Measurements from ENCODE around the gene RND3. TPM values are rescaled to one million over a fixed set of nuclear protein-coding genes. Genes with fewer than 3 reads are reported as not detected.

The RND3 gene
- total and polyA plus RNA-seq, 7 donors = 8.8 to 55.3 (median 11.7) TPM

DNA sequence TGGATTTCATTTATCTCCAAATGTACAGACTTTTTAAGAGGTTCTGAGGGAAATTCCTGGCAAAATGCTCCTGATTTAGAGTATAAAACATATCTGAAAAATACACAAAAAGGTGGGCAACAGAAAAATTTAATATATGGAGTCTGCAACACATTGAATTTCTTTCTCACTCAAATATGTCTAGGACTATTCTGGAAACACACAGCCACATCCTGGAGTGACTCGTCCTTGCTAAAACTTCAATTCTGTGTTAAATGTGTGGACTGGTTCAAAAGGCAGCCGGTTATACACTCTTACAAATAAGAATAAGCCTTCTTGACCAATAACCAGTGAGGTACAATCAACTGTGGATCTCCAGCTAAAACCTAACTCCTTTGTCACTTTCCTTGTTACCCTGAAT, 44.1 kb upstream of the RND3 start:
- TF ChIP-seq, protein P1, sequence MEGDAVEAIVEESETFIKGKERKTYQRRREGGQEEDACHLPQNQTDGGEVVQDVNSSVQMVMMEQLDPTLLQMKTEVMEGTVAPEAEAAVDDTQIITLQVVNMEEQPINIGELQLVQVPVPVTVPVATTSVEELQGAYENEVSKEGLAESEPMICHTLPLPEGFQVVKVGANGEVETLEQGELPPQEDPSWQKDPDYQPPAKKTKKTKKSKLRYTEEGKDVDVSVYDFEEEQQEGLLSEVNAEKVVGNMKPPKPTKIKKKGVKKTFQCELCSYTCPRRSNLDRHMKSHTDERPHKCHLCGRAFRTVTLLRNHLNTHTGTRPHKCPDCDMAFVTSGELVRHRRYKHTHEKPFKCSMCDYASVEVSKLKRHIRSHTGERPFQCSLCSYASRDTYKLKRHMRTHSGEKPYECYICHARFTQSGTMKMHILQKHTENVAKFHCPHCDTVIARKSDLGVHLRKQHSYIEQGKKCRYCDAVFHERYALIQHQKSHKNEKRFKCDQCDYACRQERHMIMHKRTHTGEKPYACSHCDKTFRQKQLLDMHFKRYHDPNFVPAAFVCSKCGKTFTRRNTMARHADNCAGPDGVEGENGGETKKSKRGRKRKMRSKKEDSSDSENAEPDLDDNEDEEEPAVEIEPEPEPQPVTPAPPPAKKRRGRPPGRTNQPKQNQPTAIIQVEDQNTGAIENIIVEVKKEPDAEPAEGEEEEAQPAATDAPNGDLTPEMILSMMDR (IDR thresholded peaks at IDR 0.05) = no peak
- H3K27ac ChIP-seq = no peak overlapping the region
- no peak overlapping the region for H3K4me3 ChIP-seq
- no peak for DNase-seq
- no peaks in the 10 kb centered on the region for H3K27me3 ChIP-seq (ENCODE audit: insufficient read depth in 3 of 3, low read length in 2 of 3)
- H3K36me3 ChIP-seq (ENCODE audit: insufficient read depth in 1 of 2, low read depth in 1 of 2) = no peaks in the 10 kb centered on the region
- no peak for ATAC-seq
- H3K9me3 ChIP-seq = no peaks in the 10 kb centered on the region
- no peaks in the 10 kb centered on the region for H3K4me1 ChIP-seq
- WGBS, 3 donors = 82 to 88% (median 83%) methylated on average over 2 of the region's 2 CpGs
- intact Hi-C loops (cut with DNase I) = no loop called here

DNA sequence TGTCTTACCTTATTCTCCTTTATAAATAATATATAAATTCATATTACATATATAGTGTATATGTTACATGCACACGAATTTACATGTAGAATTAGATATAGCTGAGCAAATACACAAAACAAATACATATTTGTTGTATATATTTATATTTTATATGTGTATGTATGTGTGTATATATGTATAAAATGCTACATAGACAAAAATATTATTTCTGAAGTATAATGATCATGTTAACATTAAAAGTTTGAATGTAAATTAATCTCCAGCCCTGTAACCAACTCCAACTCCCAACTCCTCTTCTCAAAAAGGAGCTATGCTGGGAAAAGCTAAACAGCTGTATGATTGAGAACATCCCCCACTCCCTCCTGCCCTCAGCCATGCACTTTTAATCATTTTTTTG, 42.7 kb upstream of the RND3 start:
- no peaks in the 10 kb centered on the region for H3K27me3 ChIP-seq (ENCODE audit: insufficient read depth in 3 of 3, low read length in 2 of 3)
- no peaks in the 10 kb centered on the region for H3K9me3 ChIP-seq
- DNase-seq (no peak), ATAC-seq (no peak)
- no peaks in the 10 kb centered on the region for H3K4me1 ChIP-seq
- WGBS, 3 donors = 74 to 79% (median 77%) methylated on average over 1 of the region's 1 CpG
- no peak overlapping the region for H3K27ac ChIP-seq
- no peaks in the 10 kb centered on the region for H3K36me3 ChIP-seq (ENCODE audit: insufficient read depth in 1 of 2, low read depth in 1 of 2)
- intact Hi-C loops (cut with DNase I) = no loop called here
- H3K4me3 ChIP-seq = no peak overlapping the region
- TF ChIP-seq, protein P1 (IDR thresholded peaks at IDR 0.05) = no peak

DNA sequence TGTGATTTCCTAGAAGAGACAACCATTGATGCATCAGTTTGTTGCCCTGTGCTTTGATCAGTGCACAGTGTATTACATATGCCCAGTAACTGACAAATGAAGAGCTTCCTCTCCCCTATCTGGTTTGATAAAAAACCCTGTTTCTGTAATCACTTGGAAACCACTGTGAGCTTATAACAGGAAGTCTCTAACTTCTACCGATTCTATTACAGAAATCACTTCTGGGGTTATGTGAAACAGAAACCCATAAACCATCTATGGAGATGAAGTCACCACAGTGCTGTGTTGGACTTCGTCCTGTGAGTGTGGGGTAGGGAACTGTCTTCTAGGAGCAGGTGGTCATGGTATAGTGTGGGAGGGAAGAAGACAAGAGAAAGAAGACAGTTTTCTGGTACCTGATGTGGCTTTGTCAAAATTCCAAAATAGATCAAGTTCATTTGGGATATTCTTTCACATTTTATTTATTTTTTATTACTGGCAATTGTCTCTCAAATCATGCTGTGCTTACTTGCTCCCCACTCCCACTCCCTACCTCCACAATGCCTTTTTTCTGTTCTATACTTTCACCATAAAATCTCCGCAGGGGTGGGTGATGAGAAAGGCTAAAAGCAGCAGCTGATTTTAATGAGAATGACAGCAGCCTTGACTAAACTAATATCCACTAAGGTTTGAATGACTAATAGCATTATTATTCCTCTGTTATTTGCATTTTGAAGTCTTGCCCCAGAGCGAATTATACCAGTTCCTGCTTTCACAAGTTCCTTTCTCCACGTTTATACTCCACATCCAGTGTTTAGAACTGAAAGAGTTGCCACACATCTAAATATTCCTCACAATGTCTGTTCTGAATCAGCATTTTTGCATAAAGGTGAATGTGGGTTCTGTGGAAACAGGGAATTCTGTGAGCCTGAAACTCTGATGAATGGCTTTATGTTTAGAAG, 41.7 kb upstream of the RND3 start:
- Histone ChIP-seq H3K27ac (no peak overlapping the region), H3K4me3 (no peak overlapping the region), H3K36me3 (ENCODE audit: insufficient read depth in 1 of 2, low read depth in 1 of 2) (no peaks in the 10 kb centered on the region), H3K4me1 (no peaks in the 10 kb centered on the region), H3K9me3 (no peaks in the 10 kb centered on the region), H3K27me3 (ENCODE audit: insufficient read depth in 3 of 3, low read length in 2 of 3) (no peaks in the 10 kb centered on the region)
- ATAC-seq (no peak), DNase-seq (no peak)
- intact Hi-C loops (cut with DNase I) = no loop called here
- TF ChIP-seq, protein P1 (IDR thresholded peaks at IDR 0.05) = no peak
- 52 to 56% (median 52%) methylated on average over 5 of the region's 5 CpGs for WGBS, 3 donors

DNA sequence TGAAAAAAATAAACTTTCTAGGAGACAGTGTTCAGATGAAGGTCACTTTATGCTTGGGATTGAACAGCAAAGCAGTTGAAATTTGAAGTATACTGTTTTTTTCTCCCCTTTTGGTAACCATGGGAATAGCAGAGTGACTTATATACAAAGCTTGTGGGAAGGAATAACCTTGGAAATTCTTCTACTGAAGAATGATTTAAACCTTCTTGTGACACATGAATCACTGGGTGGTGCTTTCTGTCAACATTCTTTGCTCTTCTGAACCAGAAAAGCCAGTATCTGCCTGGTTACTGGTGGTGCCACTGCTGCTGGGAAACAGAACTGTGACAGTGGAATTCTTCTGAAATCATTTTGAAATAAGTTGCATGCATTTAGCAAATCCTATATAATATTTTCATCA, 39.4 kb upstream of the RND3 start:
- intact Hi-C loops (cut with DNase I) = no loop called here
- TF ChIP-seq, protein P1 (IDR thresholded peaks at IDR 0.05) = no peak
- Histone ChIP-seq H3K4me3 (no peak overlapping the region), H3K27ac (no peak overlapping the region), H3K4me1 (no peaks in the 10 kb centered on the region), H3K27me3 (ENCODE audit: insufficient read depth in 3 of 3, low read length in 2 of 3) (no peaks in the 10 kb centered on the region), H3K9me3 (no peaks in the 10 kb centered on the region), H3K36me3 (ENCODE audit: insufficient read depth in 1 of 2, low read depth in 1 of 2) (no peaks in the 10 kb centered on the region)
- DNase-seq = no peak
- ATAC-seq = no peak
